GM21717 (cell line): ENCODE data around the gene CPLX3.

Source experiments
- ATAC-seq: cut with Tn5 transposase; IDR thresholded peaks from one replicate; pipeline ENCODE4 v1.9.1; 2021; ENCODE audit warnings: mild to moderate bottlenecking, moderate library complexity; ENCODE audit not compliant: unreplicated experiment

Gene CPLX3

DNA sequence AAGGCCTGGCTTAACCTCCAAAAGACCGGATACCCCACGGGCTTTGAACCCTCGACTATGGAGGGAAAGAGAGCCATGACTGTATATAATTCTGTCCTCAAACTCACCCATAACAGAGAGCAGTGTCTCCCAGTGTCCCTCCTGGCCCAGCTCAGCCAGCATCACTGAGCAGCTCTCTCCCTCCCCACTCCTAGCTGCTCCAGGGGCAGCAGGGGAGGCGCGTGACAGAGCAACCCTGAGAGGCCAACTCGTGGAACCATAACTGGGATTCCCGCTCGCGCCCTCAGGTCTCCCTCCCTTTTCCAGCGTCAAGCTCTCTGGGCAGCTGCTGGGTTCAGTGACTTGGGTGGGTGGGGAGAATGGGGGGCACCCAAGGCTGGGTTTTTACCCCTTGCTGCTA is 561 bp upstream of the CPLX3 start:
- no peak for ATAC-seq

DNA sequence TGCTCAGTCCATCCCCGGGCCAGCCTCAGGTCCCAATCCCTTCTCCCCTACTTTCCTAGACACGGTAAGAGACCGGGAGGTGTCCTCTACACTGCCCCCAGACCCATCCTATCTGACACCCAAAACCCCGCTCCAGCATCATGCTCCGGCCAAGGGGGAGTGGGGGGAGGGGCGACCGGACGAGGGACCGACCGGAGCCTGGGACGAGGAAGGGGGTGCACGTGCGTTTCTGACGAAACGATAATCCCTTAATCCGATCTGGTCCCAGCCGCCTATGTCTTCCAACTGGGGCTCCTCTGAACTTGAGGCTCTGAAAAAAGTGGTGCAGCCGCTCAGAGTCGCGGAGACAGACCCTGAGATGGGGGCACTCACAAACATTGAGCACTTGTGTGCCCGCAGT is 494 bp downstream of the CPLX3 start:
- no peak for ATAC-seq

DNA sequence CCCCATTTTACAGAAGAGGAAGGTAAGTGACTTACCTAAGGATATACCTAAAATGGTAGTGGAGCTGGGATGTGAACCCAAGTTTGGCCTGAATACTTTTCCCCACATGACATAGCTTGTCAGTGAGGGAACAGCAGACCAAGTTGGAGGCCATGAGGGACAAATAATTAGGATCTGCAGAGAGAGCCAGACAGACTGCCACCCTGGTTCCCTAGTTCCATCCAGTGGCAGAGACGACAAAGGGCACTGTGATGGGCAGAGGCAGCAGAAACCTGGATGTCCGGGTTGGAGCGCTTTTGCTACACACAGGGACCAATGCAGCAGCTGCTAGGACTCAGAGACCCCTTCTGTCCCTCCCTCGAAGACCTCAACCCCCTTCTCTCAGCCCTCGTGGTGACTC is 1.2 kb downstream of the CPLX3 start:
- ATAC-seq = no peak

DNA sequence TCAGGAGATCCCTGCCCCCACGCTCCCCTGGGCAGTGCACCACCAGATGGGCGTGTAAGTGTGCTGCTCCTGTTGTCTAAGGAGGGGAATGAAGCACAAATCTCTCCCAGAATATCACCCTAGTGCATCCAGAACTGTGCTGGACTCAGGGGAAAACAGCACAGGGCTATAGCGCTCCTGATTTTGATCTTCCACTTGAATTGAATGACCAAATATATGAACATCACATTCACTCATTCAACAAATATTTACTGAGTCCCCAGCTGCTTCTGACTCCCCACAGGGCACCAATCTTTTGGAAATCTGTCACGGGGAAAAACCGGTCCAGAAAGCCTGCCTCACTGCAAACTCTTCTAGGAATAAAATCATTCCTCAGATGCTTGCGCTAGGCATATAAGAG is 2.4 kb downstream of the CPLX3 start:
- ATAC-seq = no peak

DNA sequence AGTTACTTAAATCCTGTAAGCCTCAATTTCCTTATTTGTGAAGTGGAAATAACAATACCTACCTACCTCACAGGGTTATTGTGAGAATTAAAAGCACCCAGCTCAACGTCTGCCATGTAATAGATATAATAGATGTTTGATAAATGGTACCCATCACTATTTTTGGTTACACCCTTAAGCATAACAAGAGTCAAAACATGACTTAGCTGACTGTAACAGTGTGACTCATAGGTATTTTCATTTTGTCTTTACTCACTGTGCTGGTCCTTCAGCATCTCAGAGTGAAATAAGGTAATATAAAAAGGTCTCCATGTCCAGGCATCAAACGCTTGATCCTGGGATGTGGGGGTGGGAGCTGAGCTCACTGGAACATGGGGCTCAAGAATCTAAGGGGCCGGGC is 3.1 kb downstream of the CPLX3 start:
- no peak for ATAC-seq

DNA sequence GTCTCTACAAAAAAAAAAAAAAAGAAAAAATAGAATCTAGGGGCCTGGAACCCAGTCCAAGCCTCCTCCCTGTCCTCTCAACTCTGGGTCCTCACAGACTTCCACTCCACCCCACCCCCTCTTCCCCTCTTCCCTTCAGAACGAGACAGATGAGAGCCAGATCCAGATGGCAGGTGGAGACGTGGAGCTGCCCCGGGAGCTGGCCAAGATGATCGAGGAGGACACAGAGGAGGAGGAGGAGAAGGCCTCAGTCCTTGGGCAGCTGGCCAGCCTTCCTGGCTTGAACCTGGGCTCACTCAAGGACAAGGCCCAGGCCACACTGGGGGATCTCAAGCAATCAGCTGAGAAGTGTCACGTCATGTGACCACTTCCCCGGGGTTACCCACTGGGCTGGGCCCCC is 3.6 kb downstream of the CPLX3 start:
- no peak for ATAC-seq

DNA sequence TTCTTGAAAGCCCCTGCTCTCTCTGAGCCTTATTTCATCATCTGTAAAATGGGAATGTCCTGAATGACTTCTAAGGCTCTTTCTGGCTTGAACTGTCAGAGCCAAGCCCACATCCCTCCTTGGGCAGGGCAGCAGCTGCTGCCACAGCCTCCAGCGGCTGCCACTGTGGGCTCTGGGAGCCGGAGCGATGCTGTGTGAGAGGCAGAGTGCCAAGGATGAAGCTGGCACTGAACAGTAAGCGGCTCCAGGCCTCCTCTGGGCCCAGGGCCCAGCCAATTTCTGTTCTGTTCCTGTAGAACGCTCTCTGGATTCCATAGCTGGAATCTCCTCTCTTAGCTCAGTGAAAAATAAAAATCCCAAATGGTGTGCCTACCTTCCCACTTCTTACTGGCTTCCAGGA is 4.4 kb downstream of the CPLX3 start:
- no peak for ATAC-seq

DNA sequence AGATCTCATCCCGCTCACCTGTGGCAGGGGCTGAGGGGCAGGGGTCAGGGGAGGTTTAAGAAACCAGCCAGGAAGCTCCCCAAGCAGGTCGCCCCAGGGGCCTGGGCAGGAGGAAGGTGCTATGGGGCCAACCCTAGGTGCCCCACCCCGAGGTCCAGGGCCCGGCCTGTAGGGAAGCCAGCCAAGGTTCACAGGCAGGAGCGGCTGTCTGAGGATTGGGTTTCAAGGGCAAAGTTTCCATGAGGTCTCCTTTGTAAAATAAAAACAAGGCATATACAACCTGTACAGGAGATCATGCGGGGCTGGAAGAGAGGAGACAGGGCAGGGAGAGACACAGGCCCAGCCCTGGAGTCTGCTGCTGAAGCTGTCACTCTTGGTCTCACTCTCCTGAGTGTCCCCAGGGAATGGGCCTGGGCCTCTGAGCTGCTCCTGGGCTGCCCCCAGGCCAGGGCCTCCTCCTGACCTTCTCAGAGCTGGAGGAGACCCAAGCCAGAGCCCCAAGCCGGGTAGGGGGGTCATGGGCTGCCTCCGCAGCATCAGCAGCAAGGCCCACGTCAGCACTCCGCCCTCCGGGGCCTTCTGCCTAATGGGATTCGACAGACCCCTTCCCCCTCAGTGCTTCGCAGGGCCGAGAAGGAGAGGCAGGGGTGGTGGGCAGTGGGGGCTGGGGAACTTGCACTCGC is 5.5 kb downstream of the CPLX3 start:
- ATAC-seq = no peak

DNA sequence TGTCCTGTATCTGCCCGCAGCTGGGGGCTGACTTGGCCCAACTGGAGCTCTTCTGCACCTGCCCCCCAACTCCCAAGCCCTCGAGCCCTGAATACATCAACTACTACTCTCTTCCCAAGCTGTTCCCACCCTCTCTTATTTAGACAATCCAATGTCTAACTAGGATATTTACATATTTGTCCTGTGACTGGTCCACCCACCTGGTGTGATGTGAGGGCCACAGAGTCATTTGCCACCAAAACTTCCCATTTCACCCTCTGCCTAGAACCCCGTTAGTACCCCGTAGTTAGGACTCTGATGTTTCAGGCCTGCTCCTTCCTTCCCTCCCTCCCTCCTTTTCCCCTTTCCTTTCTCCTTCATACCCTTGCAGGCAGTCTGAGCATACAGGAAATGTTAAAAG is 6.4 kb downstream of the CPLX3 start:
- no peak for ATAC-seq

DNA sequence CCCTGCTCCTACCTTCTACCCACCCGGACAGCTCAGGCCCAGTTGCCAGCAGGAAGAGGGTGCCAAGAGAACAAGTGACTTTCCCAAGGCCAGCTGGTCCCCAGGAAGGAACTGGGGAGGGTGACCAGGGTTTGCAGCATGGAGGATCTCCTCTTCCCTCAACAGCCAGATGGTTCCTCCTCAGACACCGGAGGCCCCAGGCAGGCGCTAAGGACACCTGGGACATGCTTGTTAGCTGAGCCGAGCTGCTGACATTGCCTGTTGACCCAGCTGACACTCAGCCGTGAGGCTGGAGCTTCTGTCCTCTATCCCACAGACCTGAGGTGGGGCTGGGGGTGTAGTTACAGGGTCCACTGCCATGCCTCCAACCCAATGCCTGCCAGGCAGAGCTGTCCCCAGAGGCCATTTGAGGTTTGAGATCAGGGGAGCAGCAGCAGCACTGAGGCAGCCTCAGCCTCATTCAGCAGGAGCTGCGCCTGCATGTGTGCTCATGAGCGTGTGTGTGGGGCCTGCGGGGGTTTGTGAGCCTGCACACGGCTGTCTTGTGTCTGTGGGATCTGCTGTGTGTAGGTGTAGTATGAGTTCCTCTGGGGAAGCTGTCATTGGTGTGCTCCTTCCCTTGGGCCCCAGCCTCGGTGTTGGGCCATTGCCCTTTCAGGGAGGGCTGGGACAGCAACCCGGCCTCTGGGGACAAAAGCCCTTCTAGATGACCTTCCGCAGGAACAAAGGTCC is 7.1 kb downstream of the CPLX3 start:
- no peak for ATAC-seq

DNA sequence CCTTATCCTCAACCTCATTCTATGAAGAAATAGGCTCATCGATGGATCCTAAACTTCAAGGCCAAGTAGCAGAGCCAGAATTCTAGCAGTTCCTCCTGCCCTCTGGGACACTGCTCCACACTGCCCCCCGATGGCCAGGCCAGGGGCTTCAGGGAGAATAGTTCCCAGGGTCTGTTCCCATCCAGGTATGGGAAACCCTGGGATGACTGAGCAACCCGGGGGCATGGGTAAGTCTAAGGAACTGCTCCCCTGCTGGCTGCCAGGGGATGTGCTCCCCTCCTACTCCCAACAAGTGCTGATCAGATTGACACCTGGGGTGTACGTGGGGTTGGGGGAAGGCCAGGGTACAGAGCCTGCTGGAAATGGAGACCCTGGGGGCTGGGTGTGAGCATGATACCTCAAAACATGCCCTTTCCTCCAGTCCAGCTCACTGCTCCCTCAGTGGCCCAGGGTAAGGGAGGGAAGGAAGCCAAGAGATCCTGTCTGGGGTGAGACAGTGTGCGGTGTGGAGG is 8.9 kb downstream of the CPLX3 start:
- ATAC-seq = no peak

DNA sequence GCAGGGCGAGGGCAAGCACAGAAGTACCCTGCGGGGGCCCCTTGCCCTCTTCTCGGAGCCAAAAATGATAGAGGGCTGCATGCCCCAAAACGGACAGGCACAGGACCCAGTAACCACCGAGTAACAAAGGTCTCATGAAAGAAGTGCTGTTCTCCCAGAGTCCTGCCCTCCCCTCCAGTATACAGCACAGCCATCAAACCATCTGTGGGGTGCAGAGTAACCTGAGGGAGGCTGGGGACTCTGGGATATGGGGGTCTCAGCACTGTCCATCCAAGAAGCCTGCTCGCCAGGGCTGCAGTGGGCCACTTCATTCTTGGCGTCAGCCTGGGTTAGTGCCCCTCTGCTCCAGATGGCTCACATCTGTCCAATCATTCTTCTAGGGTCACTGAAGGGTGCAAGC is 10.4 kb downstream of the CPLX3 start:
- ATAC-seq = no peak

DNA sequence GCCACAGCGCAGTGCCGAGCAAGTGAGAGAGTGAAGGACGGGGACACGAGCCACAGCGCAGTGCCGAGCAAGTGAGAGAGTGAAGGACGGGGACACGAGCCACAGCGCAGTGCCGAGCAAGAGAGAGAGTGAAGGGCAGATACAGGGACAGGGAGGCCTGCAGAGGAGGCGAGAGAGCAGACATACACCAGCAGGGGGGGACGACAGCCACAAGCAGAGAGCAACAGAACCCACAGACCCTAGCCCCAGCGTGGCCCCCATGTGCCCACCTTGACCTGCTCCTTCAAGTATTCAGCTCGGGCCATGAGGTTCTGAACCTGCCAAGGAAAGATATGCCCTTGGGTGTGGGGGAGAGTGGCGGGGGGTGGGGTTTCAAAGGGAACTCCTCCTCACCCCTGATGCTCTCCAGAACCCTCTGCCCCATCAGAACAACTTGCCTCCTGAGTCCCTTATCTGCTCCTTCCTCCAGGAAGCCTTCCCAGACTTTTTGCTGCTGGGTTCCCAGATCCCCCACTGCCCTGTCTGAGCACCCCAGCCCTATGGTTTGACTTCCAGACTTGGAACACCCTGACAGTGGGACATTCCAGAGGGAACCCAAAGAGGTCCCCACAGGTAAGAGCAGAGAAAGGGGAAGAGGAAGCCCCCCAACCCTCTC is 11.2 kb downstream of the CPLX3 start:
- ATAC-seq = no peak

DNA sequence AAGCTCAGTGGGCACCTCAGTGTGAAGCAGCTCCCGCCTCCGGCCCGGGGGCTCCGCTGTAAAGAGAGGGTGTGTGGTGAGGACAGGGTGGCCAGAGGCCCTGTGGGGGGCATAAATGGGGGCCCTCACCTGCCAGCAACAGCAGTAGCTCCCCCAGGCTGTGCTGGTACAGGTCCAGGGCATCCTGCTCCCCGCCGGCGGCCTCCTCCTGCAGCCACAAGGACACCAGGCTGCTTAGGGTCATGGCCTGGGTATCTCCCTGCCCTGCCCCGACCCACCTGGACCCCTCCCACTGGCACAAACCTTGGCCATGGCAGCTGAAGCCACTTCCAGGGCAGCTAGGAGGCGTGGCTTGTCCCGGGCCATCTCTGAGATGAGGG is 11.7 kb downstream of the CPLX3 start:
- no peak for ATAC-seq

DNA sequence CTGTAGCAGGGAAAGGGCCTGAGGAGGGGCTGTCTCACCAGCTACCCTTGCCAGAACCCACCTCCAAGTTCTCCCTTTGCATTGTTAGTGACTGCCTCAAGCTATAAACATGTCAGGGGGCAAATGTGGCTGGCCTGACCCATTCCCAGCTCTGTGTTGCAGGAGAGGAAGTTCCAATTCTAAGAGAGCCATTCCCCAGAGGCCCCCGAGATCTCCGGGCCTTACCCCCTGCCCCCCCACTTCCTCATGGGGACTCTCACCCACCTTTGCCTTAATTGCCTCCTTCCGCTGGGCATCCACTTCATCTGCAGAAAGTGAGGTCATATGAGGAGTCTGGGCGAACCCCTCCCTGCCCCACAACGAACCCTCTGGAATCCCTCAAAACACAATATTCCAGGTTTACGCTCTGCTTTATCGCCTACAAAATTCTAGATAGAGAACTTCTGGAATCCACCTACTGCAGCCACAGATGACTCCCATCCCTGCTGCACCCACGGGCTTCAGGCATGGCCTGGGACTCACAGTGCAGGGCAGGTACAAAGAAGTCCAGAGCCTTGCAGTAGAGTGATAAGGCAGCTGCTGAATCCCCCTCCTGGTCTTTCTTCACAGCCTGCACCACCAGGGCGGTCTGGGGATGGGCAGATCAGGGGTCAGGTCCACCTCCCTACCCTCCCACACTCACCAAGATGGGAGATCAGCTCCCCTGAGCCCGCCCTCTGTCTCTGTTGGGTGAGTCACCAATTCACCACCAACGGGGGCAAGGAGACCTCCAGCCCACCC is 12.5 kb downstream of the CPLX3 start:
- no peak for ATAC-seq

DNA sequence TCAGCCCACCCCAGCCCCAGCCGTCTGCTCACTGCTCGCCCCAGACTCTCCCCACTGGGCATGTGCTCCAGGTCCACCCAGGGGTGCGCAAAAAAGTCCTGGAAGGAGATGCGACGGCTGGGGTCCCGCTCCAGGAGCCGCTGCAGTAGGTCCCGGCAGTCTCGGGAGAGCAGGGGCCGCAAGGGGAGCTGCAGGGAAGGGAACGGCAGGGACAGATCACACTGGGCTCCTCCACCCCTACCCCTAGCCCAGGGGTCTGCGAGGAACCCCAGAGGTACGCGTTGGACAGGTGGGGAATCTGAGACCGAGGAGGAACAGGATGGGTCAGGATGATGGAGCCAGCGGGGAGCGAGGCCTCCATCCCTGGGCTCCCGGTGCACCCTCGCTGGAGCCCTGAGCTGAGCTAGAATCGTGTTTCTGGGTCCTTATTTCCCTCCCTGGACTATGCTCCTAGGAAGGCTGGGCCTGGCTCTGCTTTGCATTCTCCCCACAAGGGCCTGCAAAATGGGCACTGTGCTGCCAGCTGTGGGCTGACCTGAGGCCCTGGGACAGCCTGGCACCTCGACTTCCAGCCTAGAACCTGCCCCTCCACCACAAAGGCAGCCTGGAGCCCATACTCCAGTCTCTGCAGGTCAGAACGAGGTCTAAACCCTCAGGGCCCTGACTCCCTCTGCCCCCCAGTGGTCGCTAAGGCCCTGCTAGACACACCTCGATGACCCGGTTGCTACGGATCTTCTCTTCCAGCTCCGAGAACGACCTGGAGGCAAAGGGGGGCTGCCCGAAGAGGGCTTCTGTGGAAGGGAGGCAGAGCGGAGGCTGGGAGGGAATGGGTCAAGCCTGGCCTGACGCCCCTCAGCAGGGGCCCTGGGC is 13.3 kb downstream of the CPLX3 start:
- no peak for ATAC-seq

DNA sequence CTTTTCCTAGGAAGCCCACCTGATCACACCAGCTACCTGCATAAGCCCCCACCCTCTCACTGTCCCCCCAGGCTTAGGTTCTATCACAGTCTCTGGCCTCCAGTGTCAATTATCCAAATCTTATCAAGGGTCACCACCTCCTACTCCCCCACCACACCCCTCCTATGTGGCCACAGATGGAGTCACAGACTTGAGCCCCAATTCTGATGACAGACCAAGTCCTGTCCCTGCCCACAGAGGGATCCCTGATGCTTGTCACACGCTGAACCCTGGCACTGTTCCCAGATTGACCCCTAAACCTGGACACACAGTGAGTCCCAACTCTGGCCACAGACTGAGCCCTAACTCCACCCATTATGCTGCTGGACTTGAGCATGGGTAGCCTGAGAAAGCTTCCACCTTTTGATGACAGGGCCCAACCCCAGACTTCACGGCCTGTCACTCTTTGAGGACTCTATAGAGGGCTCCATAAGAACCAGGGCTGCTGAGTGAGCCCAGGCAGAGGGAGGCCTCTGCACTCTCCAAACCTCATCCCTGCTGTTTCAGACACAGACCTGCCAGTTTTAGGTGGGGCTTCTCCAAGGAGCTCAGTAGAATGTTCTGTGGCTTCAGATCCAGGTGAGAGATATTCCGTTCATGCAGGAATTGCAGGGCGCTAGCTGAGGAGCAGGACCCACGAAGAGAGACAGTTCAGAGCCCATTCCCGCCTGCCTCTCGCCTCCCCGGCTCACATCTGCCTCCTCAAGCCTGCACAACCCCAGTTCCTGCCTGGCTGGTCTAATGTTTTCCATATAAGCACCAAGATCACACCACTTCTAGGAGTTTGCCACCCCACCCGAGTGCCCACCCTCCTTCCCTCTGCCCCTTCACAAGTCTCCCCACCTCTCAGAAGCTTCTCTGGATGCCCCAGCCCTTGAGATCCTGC is 14.7 kb downstream of the CPLX3 start:
- no peak for ATAC-seq

DNA sequence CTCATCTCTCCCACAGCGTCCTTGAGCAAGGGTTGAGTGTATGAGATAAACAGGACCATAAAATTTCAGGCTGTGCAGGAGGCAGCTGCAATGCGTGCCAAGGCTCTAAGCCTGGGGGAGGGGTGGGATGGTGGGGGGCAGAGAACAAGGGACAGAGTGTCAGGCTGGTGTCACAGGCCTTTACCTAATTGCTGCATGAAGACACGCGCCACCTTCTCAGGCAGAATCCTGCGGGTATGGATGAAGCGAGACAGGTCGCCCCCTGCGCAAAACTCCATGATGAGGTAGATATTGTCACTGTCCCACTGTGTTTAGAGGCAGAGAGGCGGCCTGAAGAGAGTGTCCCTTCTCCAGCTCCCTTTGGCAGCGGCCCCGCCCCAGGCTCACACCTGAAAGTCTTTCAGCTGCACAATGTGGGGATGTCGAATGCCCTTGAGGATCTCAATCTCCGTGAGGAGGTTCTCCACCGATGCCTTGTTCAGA is 15.5 kb downstream of the CPLX3 start:
- ATAC-seq = no peak
